T-helper 2 cell treated with Interferon-gamma antibody and Interleukin-4, amounts not matched to agents 5 μg/mL and 100 μg/mL, for 36 hours (primary cell): ENCODE measurements around the gene CCDC175.

Experiments
- DNase-seq: peaks from one replicate; pipeline ENCODE4 v3.0.0; 2021; ENCODE audit warnings: low spot score
- H3K27ac Mint-ChIP-seq: one replicate; pipeline ENCODE4 v1.8.0; 2021; ENCODE audit warnings: mild to moderate bottlenecking, mixed read lengths
- H3K27me3 Mint-ChIP-seq: one replicate; pipeline ENCODE4 v1.8.0; 2021; ENCODE audit warnings: low read depth, mixed read lengths
- H3K36me3 Mint-ChIP-seq: one replicate; pipeline ENCODE4 v1.8.0; 2021; ENCODE audit warnings: low read depth, mixed read lengths
- H3K4me1 Mint-ChIP-seq: one replicate; pipeline ENCODE4 v1.8.0; 2021; ENCODE audit warnings: low read depth, mixed read lengths
- H3K4me3 Mint-ChIP-seq: one replicate; pipeline ENCODE4 v1.8.0; 2022; ENCODE audit warnings: mild to moderate bottlenecking, moderate library complexity, mixed read lengths
- H3K9me3 Mint-ChIP-seq: one replicate; pipeline ENCODE4 v1.8.0; 2021; ENCODE audit warnings: mixed read lengths

CCDC175 gene

GRCh38 chr14:59570122-59570521, 6.5 kb downstream of the CCDC175 start:
- H3K4me3 Mint-ChIP-seq: no peak overlapping the region
- peaks cover 39% of the 10 kb centered on the region for H3K27me3 Mint-ChIP-seq
- no peaks in the 10 kb centered on the region for H3K9me3 Mint-ChIP-seq
- no peak overlapping the region for H3K27ac Mint-ChIP-seq
- no peak for DNase-seq
- no peaks in the 10 kb centered on the region for H3K36me3 Mint-ChIP-seq
- no peaks in the 10 kb centered on the region for H3K4me1 Mint-ChIP-seq

GRCh38 chr14:59566725-59567124, 9.9 kb downstream of the CCDC175 start:
- no peak for DNase-seq
- no peaks in the 10 kb centered on the region for H3K4me1 Mint-ChIP-seq
- peaks cover 32% of the 10 kb centered on the region for H3K27me3 Mint-ChIP-seq
- no peaks in the 10 kb centered on the region for H3K9me3 Mint-ChIP-seq
- no peak overlapping the region for H3K4me3 Mint-ChIP-seq
- H3K27ac Mint-ChIP-seq: no peak overlapping the region
- H3K36me3 Mint-ChIP-seq: no peaks in the 10 kb centered on the region

GRCh38 chr14:59566296-59566695, 10.3 kb downstream of the CCDC175 start:
- no peak for DNase-seq
- Mint-ChIP-seq H3K27me3 (peaks cover 28% of the 10 kb centered on the region), H3K4me3 (no peak overlapping the region), H3K27ac (no peak overlapping the region), H3K4me1 (no peaks in the 10 kb centered on the region), H3K9me3 (no peaks in the 10 kb centered on the region), H3K36me3 (no peaks in the 10 kb centered on the region)

- no peaks in the 10 kb centered on the region for H3K36me3 Mint-ChIP-seq
- peaks cover 26% of the 10 kb centered on the region for H3K27me3 Mint-ChIP-seq
- H3K9me3 Mint-ChIP-seq: no peaks in the 10 kb centered on the region
- H3K27ac Mint-ChIP-seq: no peak overlapping the region
- DNase-seq: no peak
- H3K4me3 Mint-ChIP-seq: no peak overlapping the region
- H3K4me1 Mint-ChIP-seq: no peaks in the 10 kb centered on the region
Measured at GRCh38 chr14:59565087-59565486, 11.5 kb downstream of the CCDC175 start.

GRCh38 chr14:59564366-59564765, 12.2 kb downstream of the CCDC175 start:
- Mint-ChIP-seq H3K4me3 (no peak overlapping the region), H3K27me3 (peaks cover 26% of the 10 kb centered on the region), H3K4me1 (no peaks in the 10 kb centered on the region), H3K36me3 (no peaks in the 10 kb centered on the region), H3K9me3 (no peaks in the 10 kb centered on the region), H3K27ac (no peak overlapping the region)
- DNase-seq: no peak

GRCh38 chr14:59547310-59547709, 29.3 kb downstream of the CCDC175 start:
- H3K4me3 Mint-ChIP-seq: no peak overlapping the region
- no peaks in the 10 kb centered on the region for H3K4me1 Mint-ChIP-seq
- H3K9me3 Mint-ChIP-seq: no peaks in the 10 kb centered on the region

GRCh38 chr14:59543873-59544272, 32.7 kb downstream of the CCDC175 start:
- no peaks in the 10 kb centered on the region for H3K4me1 Mint-ChIP-seq
- DNase-seq: no peak

More at GRCh38 chr14:59547310-59547709, 29.3 kb downstream of the CCDC175 start:
- Mint-ChIP-seq H3K27me3 (peaks cover 5% of the 10 kb centered on the region), H3K36me3 (no peaks in the 10 kb centered on the region), H3K27ac (no peak overlapping the region)
- DNase-seq: no peak

GRCh38 chr14:59541731-59542130, 34.9 kb downstream of the CCDC175 start:
- DNase-seq: no peak
- H3K36me3 Mint-ChIP-seq: no peaks in the 10 kb centered on the region

More at GRCh38 chr14:59543873-59544272, 32.7 kb downstream of the CCDC175 start:
- Mint-ChIP-seq H3K27ac (no peak overlapping the region), H3K27me3 (peaks cover 8% of the 10 kb centered on the region), H3K36me3 (no peaks in the 10 kb centered on the region), H3K9me3 (no peaks in the 10 kb centered on the region), H3K4me3 (no peak overlapping the region)

GRCh38 chr14:59540852-59541251, 35.8 kb downstream of the CCDC175 start:
- Mint-ChIP-seq H3K27ac (no peak overlapping the region), H3K27me3 (peaks cover 5% of the 10 kb centered on the region), H3K4me3 (no peak overlapping the region), H3K9me3 (no peaks in the 10 kb centered on the region), H3K36me3 (no peaks in the 10 kb centered on the region), H3K4me1 (no peaks in the 10 kb centered on the region)
- DNase-seq: no peak

More at GRCh38 chr14:59541731-59542130, 34.9 kb downstream of the CCDC175 start:
- Mint-ChIP-seq H3K4me3 (no peak overlapping the region), H3K27me3 (peaks cover 5% of the 10 kb centered on the region), H3K4me1 (no peaks in the 10 kb centered on the region), H3K9me3 (no peaks in the 10 kb centered on the region), H3K27ac (no peak overlapping the region)

- Mint-ChIP-seq H3K4me1 (no peaks in the 10 kb centered on the region), H3K4me3 (no peak overlapping the region), H3K27ac (no peak overlapping the region), H3K27me3 (peaks cover 5% of the 10 kb centered on the region), H3K36me3 (no peaks in the 10 kb centered on the region), H3K9me3 (no peaks in the 10 kb centered on the region)
- DNase-seq: no peak
Measured at GRCh38 chr14:59538936-59539335, 37.7 kb downstream of the CCDC175 start.

- H3K36me3 Mint-ChIP-seq: no peaks in the 10 kb centered on the region
- no peak overlapping the region for H3K27ac Mint-ChIP-seq
- DNase-seq: no peak
- peaks cover 5% of the 10 kb centered on the region for H3K27me3 Mint-ChIP-seq
- H3K9me3 Mint-ChIP-seq: no peaks in the 10 kb centered on the region
- H3K4me1 Mint-ChIP-seq: no peaks in the 10 kb centered on the region
- no peak overlapping the region for H3K4me3 Mint-ChIP-seq
Measured at GRCh38 chr14:59537476-59537875, 39.1 kb downstream of the CCDC175 start.

- Mint-ChIP-seq H3K4me1 (no peaks in the 10 kb centered on the region), H3K27me3 (peaks cover 8% of the 10 kb centered on the region), H3K9me3 (no peaks in the 10 kb centered on the region), H3K27ac (no peak overlapping the region), H3K36me3 (no peaks in the 10 kb centered on the region), H3K4me3 (no peak overlapping the region)
- DNase-seq: no peak
Measured at GRCh38 chr14:59534361-59534987, 42.1 kb downstream of the CCDC175 start.

- no peak for DNase-seq
- H3K27me3 Mint-ChIP-seq: peaks cover 11% of the 10 kb centered on the region
- H3K9me3 Mint-ChIP-seq: peaks cover 3% of the 10 kb centered on the region
- no peaks in the 10 kb centered on the region for H3K36me3 Mint-ChIP-seq
- H3K4me3 Mint-ChIP-seq: no peak overlapping the region
- no peak overlapping the region for H3K27ac Mint-ChIP-seq
- no peaks in the 10 kb centered on the region for H3K4me1 Mint-ChIP-seq
Measured at GRCh38 chr14:59532419-59532818, 44.2 kb downstream of the CCDC175 start.

- H3K4me3 Mint-ChIP-seq: no peak overlapping the region
- no peak overlapping the region for H3K27ac Mint-ChIP-seq
- no peak for DNase-seq
- no peaks in the 10 kb centered on the region for H3K36me3 Mint-ChIP-seq
- peaks cover 15% of the 10 kb centered on the region for H3K27me3 Mint-ChIP-seq
- H3K9me3 Mint-ChIP-seq: peaks cover 3% of the 10 kb centered on the region
- H3K4me1 Mint-ChIP-seq: no peaks in the 10 kb centered on the region
Measured at GRCh38 chr14:59530349-59530748, 46.3 kb downstream of the CCDC175 start.

- peaks cover 17% of the 10 kb centered on the region for H3K27me3 Mint-ChIP-seq
- H3K36me3 Mint-ChIP-seq: no peaks in the 10 kb centered on the region
- H3K4me1 Mint-ChIP-seq: no peaks in the 10 kb centered on the region
- no peak for DNase-seq
- no peak overlapping the region for H3K4me3 Mint-ChIP-seq
- peaks cover 3% of the 10 kb centered on the region for H3K9me3 Mint-ChIP-seq
- no peak overlapping the region for H3K27ac Mint-ChIP-seq
Measured at GRCh38 chr14:59529189-59529588, 47.4 kb downstream of the CCDC175 start.
